GM21723 (cell line): Measurements from ENCODE around the gene PHRF1.

Source experiments
- ATAC-seq: cut with Tn5 transposase; IDR thresholded peaks from one replicate; pipeline ENCODE4 v1.9.1; 2021; ENCODE audit warnings: mild to moderate bottlenecking, moderate library complexity; ENCODE audit not compliant: unreplicated experiment

The PHRF1 gene

GRCh38 chr11:556662-557256, 19.5 kb upstream of the PHRF1 start:
- ATAC-seq: no peak

GRCh38 chr11:557328-558132, 18.7 kb upstream of the PHRF1 start:
- ATAC-seq: no peak

GRCh38 chr11:558503-558902, 17.8 kb upstream of the PHRF1 start:
- no peak for ATAC-seq

- ATAC-seq: no peak
Observed at GRCh38 chr11:559020-559620, 17.1 kb upstream of the PHRF1 start.

DNA sequence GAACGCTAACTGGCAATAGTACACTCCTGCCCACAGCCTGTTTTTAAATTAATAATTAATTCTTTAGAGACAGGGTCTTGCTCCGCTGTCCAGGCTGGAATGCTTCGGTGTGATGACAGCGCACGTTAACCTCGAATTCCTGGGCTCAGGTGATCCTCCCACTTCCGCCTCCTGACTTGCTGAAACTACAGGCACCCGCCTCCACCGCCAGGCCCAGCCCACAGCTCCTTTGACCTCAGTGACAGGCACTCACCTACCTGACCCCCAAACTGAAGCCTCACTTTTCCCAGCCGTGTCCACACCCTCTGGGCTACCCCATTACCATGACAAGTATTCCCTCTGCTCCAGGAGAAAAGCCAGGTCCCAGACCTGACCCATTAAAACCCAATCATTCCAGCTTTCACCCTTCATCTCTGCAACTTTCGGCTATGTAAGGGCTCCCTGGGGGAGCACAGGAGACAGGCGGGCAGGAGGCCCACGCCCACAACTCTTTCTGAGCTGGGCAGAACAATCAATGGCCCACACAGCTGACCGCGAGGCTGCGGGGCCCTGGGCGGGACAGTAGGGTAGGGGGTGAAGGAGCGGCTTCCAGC, 16.5 kb upstream of the PHRF1 start:
- no peak for ATAC-seq

DNA sequence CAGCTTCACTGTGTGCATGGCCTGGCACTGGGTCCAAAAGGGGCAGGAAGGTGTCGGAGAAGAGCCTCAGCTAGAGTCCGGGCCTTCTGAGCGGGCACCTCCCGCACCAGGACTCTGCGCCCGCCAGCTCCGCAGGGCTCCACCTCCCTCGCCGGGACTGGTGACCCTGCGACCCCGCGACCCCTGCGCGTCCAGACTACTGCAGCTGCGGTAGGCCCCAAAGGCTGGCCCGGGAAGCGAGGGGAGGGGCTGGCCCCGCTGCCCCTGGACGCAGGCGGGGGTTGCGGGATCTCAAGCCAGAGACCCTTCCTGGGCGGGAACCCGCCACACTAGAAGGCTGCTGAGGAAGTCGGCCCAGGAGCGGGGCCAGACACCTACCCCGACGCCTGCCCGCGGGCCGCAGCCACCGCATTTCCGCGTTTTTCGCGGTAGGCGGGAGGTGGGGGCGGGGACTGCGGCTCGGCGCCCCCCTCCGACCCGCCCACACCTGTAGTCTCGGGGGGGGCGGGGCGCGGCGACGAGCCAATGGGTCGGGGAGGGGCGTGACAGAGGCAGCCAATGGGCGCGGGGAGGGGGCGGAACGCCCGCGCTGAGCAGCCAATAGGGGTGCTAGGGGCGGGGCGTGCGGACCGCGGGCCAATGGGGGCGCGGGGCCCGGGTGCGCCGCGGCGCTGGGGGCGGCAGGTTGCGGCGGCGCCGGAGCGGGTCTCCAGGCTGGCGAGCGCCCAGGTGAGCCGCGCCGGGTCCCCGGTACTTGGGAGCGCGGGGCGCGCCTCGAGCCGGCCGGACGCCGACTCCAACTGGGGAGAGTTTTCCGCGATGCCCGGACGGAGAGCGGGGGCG, 15.7 kb upstream of the PHRF1 start, which contains the start of the genes LMNTD2 and RASSF7:
TSS of gene LMNTD2 (minus strand) at position 434 of the 843 bp plus-strand sequence. CDS start at position 412, 22 bp downstream.
TSS of gene RASSF7 (plus strand) at position 666 of the 843 bp plus-strand sequence. CDS start 799 bp downstream, outside the sequence.
- peak; percentile 57 for ATAC-seq

DNA sequence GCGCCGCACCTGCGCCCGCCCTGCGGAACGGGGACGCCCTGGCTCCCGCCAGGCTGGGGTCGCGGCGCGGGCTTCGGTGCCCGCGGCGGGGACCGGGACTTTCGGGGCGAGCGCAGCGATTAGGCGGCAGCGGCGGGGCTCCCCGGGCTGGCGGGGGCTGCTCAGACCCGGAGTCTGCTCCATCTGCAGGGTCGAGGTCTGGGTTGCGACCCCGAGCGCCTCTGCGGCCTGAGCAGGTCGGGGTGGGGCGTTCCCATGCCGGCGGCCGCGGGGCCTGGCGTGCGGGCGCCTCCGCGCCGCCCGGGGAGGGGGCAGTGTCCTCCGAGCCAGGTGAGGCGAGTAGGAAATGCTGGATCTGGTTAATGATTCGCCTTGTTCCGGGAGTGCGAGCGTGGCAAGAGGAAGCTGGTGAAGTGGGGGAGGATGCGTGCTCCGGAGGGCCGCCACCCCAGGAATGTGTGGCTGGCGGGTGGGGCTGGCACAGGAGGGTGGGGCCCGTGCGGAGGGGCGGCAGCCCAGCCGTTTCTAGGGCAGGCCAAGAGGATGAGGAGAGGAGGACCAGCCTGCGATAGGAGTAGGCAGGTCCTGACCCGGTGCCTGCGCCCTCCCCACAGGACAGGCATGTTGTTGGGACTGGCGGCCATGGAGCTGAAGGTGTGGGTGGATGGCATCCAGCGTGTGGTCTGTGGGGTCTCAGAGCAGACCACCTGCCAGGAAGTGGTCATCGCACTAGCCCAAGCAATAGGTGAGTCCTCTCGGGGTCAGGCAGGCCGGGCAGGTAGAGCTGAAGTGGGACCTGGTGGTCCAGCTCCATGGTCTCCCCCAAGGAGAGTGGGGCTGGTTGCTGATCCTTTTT, 14.9 kb upstream of the PHRF1 start:
- peak; percentile 25 for ATAC-seq

DNA sequence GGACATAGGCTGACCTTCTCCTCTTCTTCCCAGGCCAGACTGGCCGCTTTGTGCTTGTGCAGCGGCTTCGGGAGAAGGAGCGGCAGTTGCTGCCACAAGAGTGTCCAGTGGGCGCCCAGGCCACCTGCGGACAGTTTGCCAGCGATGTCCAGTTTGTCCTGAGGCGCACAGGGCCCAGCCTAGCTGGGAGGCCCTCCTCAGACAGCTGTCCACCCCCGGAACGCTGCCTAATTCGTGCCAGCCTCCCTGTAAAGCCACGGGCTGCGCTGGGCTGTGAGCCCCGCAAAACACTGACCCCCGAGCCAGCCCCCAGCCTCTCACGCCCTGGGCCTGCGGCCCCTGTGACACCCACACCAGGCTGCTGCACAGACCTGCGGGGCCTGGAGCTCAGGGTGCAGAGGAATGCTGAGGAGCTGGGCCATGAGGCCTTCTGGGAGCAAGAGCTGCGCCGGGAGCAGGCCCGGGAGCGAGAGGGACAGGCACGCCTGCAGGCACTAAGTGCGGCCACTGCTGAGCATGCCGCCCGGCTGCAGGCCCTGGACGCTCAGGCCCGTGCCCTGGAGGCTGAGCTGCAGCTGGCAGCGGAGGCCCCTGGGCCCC, 14.1 kb upstream of the PHRF1 start:
- ATAC-seq: no peak

DNA sequence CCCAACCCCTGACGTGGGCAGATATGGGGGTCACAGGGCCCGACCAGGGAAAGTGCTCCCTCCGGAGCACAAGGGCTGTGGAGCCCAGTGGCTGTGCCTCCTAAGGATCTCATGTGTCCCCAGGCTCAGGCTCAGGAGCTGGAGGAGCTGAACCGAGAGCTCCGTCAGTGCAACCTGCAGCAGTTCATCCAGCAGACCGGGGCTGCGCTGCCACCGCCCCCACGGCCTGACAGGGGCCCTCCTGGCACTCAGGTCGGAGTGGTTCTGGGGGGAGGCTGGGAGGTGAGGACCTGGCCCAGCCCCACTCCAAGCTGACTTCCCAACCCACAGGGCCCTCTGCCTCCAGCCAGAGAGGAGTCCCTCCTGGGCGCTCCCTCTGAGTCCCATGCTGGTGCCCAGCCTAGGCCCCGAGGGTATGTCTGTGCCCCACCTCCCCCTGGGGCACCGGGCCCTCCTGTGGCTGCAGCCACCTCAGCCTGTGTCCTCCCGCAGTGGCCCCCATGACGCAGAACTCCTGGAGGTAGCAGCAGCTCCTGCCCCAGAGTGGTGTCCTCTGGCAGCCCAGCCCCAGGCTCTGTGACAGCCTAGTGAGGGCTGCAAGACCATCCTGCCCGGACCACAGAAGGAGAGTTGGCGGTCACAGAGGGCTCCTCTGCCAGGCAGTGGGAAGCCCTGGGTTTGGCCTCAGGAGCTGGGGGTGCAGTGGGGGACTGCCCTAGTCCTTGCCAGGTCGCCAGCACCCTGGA, 13.0 kb upstream of the PHRF1 start:
- ATAC-seq: no peak

GRCh38 chr11:563812-564578, 12.3 kb upstream of the PHRF1 start:
- ATAC-seq: no peak

DNA sequence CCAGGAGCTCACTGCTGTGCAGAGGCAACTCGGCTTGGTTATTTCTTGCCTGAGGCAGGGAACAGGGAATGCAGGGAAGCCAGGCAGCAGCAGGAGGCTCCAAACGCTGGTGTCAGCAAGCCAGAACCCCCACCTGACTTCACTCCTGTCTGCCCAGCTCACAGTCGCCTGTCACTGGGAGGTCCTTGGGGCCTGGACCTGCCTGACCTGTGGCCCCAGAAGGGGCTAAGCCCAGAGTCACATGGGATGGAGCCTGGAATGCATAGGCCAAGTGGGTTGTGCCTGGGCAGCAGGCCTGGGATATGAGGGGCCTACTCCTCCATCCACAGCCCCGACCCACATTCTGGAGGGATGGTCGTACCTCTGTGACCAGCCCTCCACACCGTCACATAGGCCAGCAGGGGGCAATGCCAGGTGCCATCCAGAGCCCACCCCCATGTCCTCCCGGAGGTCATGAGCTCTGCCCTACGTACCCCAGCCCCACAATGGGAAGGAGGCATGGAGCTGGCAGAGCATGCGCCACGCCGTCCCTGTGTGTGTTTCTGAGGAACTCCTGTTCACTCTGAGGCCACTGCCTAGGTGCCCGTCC, 10.3 kb upstream of the PHRF1 start:
- no peak for ATAC-seq

- no peak for ATAC-seq
Observed at GRCh38 chr11:567011-567628, 9.2 kb upstream of the PHRF1 start.

GRCh38 chr11:567629-568292, 8.5 kb upstream of the PHRF1 start:
- ATAC-seq: no peak

- peak; percentile 86 for ATAC-seq
Observed at GRCh38 chr11:568306-569157, 7.7 kb upstream of the PHRF1 start.

GRCh38 chr11:569158-569885, 6.9 kb upstream of the PHRF1 start:
- ATAC-seq: no peak
